Smooth muscle cell (in vitro differentiated cells): Measurements from ENCODE around the gene PCDHA9. TPM values are rescaled to one million over a fixed set of nuclear protein-coding genes. Genes with fewer than 3 reads are reported as not detected.
A peak's percentile ranks its signal among the peaks of the same experiment; 100 is the strongest.
"Not testable (repeated sequence)": the region's sequence is repeated elsewhere in the genome, so short reads cannot be mapped to it uniquely, and the experiment has no call there.

Experiments used
- DNase-seq: peaks from one replicate; lab custom pipeline; 2025; ENCODE audit not compliant: unreplicated experiment; lab: John Stamatoyannopoulos, UW
- H2AFZ ChIP-seq: fragments of 200-600 bp; sonication (generic); 2 replicates; pipeline ENCODE4 v1.6.0; 2016; ENCODE audit warnings: antibody characterized with exemption, low read depth, mild to moderate bottlenecking
- H3F3A ChIP-seq: fragments of 200-600 bp; sonication (generic); 2 replicates; pipeline ENCODE4 v1.6.0; 2017; ENCODE audit warnings: antibody characterized with exemption, low read depth
- H3K27ac ChIP-seq: fragments of 200-600 bp; sonication (generic); 2 replicates; pipeline ENCODE4 v1.5.1; 2016; ENCODE audit warnings: low read depth, mild to moderate bottlenecking
- H3K27me3 ChIP-seq: fragments of 200-600 bp; sonication (generic); 2 replicates; pipeline ENCODE4 v1.6.1; 2016; ENCODE audit warnings: low read depth, mild to moderate bottlenecking
- H3K36me3 ChIP-seq: fragments of 200-600 bp; sonication (generic); 2 replicates; pipeline ENCODE4 v1.5.1; 2016; ENCODE audit warnings: low read depth
- H3K4me1 ChIP-seq: fragments of 200-600 bp; sonication (generic); 2 replicates; pipeline ENCODE4 v1.5.1; 2016; ENCODE audit warnings: low read depth
- H3K4me2 ChIP-seq: fragments of 200-600 bp; sonication (generic); 2 replicates; pipeline ENCODE4 v1.6.0; 2016; ENCODE audit warnings: mild to moderate bottlenecking
- H3K4me3 ChIP-seq: fragments of 200-600 bp; sonication (generic); 2 replicates; pipeline ENCODE4 v1.5.1; 2016; ENCODE audit warnings: mild to moderate bottlenecking
- H3K79me2 ChIP-seq: fragments of 200-600 bp; sonication (generic); 2 replicates; pipeline ENCODE4 v1.6.0; 2016; ENCODE audit warnings: low read depth, mild to moderate bottlenecking
- H3K9ac ChIP-seq: fragments of 200-600 bp; sonication (generic); 2 replicates; pipeline ENCODE4 v1.6.0; 2016; ENCODE audit warnings: low read depth
- H3K9me3 ChIP-seq: fragments of 200-600 bp; sonication (generic); replicated peaks from 2 replicates; pipeline ENCODE4 v1.5.1; 2016; ENCODE audit warnings: low read depth
- H4K20me1 ChIP-seq: fragments of 200-600 bp; sonication (generic); 2 replicates; pipeline ENCODE4 v1.6.0; 2016; ENCODE audit warnings: low read depth
- WGBS: methylation state at CpG from one replicate; pipeline ENCODE4 v1.1.7; 2016; ENCODE audit warnings: low lambda C conversion rate; 5-methylcytosine and 5-hydroxymethylcytosine counted together
- polyA plus RNA-seq: library from polyadenylated mRNA; unstranded; fragments of >200 nt; fragmentation: Nextera tagmentation; extraction: Ambion mirVana; gene quantifications from 2 replicates; pipeline ENCODE4 v1.2.1, GENCODE V29; 2016
- total RNA-seq: library from RNA; depleted of rRNA; stranded (reverse); fragments of >200 nt; gene quantifications from 2 replicates; pipeline ENCODE4 v1.2.3, GENCODE V29; 2014
- TF ChIP-seq, protein P1 (sequence below): fragments of 200-600 bp; sonication (generic); IDR thresholded peaks from 2 replicates; pipeline ENCODE4 v1.5.1; 2017; ENCODE audit warnings: borderline replicate concordance, mild to moderate bottlenecking, antibody characterized with exemption; ENCODE audit not compliant: insufficient read depth, poor library complexity, severe bottlenecking

The PCDHA9 gene
- total and polyA plus RNA-seq, 2 experiments from 2014 or later: 0.27 to 1.7 TPM

DNA sequence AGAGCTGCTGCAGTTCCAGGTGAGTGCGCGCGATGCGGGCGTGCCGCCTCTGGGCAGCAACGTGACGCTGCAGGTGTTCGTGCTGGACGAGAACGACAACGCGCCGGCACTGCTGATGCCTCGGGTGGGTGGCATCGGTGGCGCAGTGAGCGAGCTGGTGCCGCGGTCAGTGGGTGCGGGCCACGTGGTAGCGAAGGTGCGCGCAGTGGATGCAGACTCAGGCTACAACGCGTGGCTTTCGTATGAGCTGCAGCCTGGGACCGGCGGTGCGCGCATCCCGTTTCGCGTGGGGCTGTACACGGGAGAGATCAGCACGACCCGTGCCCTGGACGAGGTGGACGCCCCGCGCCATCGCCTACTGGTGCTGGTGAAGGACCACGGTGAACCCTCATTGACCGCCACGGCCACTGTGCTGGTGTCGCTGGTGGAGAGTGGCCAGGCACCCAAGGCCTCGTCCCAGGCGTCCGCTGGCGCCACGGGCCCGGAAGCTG is 45.4 kb upstream of the PCDHA9 start:
- no peak overlapping the region for H3K4me3 ChIP-seq
- no peaks in the 10 kb centered on the region for H3K4me1 ChIP-seq
- no peaks in the 10 kb centered on the region for H3F3A ChIP-seq
- H3K36me3 ChIP-seq: peaks cover 8% of the 10 kb centered on the region
- no peaks in the 10 kb centered on the region for H3K27me3 ChIP-seq
- H3K9ac ChIP-seq: no peak overlapping the region
- no peaks in the 10 kb centered on the region for H4K20me1 ChIP-seq
- no peak overlapping the region for H3K4me2 ChIP-seq
- H3K27ac ChIP-seq: no peak overlapping the region
- no peak for DNase-seq
- no peaks in the 10 kb centered on the region for H3K79me2 ChIP-seq
- WGBS: 98% methylated on average over 34 of the region's 53 CpGs
- TF ChIP-seq, protein P1, sequence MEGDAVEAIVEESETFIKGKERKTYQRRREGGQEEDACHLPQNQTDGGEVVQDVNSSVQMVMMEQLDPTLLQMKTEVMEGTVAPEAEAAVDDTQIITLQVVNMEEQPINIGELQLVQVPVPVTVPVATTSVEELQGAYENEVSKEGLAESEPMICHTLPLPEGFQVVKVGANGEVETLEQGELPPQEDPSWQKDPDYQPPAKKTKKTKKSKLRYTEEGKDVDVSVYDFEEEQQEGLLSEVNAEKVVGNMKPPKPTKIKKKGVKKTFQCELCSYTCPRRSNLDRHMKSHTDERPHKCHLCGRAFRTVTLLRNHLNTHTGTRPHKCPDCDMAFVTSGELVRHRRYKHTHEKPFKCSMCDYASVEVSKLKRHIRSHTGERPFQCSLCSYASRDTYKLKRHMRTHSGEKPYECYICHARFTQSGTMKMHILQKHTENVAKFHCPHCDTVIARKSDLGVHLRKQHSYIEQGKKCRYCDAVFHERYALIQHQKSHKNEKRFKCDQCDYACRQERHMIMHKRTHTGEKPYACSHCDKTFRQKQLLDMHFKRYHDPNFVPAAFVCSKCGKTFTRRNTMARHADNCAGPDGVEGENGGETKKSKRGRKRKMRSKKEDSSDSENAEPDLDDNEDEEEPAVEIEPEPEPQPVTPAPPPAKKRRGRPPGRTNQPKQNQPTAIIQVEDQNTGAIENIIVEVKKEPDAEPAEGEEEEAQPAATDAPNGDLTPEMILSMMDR: no peak
- no peak overlapping the region for H2AFZ ChIP-seq
- H3K9me3 ChIP-seq: peaks cover 7% of the 10 kb centered on the region

DNA sequence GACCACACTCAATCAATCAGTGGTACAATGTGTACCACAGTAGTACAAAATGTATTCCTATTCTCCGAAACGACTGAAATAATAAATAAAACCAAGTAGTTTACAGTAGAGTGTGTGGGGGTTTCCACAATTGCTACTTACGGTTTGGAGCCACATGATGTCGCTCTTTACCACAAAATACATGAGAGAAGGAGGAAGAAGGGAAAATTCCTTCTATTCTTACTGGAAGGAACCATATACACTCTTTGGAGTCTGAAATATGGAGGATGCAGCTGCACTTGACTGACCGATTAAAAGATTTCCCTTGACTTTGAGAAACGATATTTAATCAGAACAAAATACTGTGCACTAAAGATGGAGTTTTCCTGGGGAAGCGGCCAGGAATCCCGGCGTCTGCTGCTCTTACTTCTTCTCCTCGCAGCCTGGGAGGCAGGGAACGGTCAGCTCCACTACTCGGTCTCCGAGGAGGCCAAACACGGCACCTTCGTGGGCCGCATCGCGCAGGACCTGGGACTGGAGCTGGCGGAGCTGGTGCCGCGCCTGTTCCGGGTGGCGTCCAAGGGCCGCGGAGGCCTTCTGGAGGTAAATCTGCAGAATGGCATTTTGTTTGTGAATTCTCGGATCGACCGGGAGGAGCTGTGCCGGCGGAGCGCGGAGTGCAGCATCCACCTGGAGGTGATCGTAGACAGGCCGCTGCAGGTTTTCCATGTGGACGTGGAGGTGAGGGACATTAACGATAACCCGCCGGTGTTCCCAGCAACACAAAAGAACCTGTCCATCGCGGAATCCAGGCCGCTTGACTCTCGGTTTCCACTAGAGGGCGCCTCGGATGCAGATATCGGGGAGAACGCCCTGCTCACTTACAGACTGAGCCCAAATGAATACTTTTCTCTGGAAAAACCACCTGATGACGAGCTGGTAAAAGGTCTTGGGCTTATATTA is 41.1 kb upstream of the PCDHA9 start, which contains the start of gene PCDHA4:
Gene PCDHA4, plus strand, starts transcription at position 235 of the 942 bp plus-strand sequence.
- peak; percentile 12 for DNase-seq
- Histone ChIP-seq H3K4me2 (peak within 1 kb of the TSS; percentile 88), H4K20me1 (no peaks in the 10 kb centered on the region), H3K27ac (peak within 1 kb of the TSS; percentile 32), H3K9ac (peak within 1 kb of the TSS; percentile 72), H3K27me3 (no peaks in the 10 kb centered on the region), H2AFZ (peak within 1 kb of the TSS; percentile 100), H3K4me3 (peak within 1 kb of the TSS; percentile 76), H3K36me3 (no peaks in the 10 kb centered on the region), H3K9me3 (no peaks in the 10 kb centered on the region), H3K79me2 (no peaks in the 10 kb centered on the region), H3K4me1 (no peaks in the 10 kb centered on the region), H3F3A (no peaks in the 10 kb centered on the region)
- TF ChIP-seq, protein P1: peak; percentile 69
- 2% methylated on average over 47 of the region's 47 CpGs for WGBS

DNA sequence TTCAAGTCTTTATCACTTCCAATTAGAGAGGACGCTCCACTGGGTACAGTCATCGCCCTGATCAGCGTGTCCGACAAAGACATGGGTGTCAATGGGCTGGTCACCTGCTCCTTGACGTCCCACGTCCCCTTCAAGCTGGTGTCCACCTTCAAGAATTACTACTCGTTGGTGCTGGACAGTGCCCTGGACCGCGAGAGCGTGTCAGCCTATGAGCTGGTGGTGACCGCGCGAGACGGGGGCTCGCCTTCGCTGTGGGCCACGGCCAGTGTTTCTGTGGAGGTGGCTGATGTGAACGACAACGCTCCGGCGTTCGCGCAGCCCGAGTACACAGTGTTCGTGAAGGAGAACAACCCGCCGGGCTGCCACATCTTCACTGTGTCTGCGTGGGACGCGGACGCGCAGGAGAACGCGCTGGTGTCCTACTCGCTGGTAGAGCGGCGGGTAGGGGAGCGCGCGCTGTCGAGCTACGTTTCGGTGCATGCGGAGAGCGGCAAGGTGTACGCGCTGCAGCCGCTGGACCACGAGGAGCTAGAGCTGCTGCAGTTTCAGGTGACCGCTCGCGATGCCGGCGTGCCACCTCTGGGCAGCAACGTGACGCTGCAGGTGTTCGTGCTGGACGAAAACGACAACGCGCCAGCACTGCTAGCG is 39.8 kb upstream of the PCDHA9 start:
- not testable (repeated sequence) for H3K9ac ChIP-seq, H3K4me2 ChIP-seq, H3K4me1 ChIP-seq, H2AFZ ChIP-seq, H3K27ac ChIP-seq, DNase-seq, H3K79me2 ChIP-seq, H3K9me3 ChIP-seq, H3K36me3 ChIP-seq, H3F3A ChIP-seq, H3K27me3 ChIP-seq, H4K20me1 ChIP-seq
- peak overlapping the region; percentile 76 for H3K4me3 ChIP-seq
- WGBS: 98% methylated on average over 62 of the region's 62 CpGs

GRCh38 chr5:140808889-140809291 is 39.3 kb upstream of the PCDHA9 start:
- H3K9ac ChIP-seq: no peak overlapping the region
- H3K27ac ChIP-seq: no peak overlapping the region
- WGBS: over 99% methylated on average over 40 of the region's 43 CpGs
- no peaks in the 10 kb centered on the region for H4K20me1 ChIP-seq
- no peak overlapping the region for H3K4me3 ChIP-seq
- no peaks in the 10 kb centered on the region for H3F3A ChIP-seq
- H3K79me2 ChIP-seq: no peaks in the 10 kb centered on the region
- no peak overlapping the region for H3K4me2 ChIP-seq
- no peak overlapping the region for H2AFZ ChIP-seq
- no peaks in the 10 kb centered on the region for H3K4me1 ChIP-seq
- no peaks in the 10 kb centered on the region for H3K9me3 ChIP-seq
- H3K27me3 ChIP-seq: no peaks in the 10 kb centered on the region
- no peaks in the 10 kb centered on the region for H3K36me3 ChIP-seq
- TF ChIP-seq, protein P1: no peak
- no peak for DNase-seq
